HepG2 (cell line): ENCODE measurements around the gene ONECUT2. TPM values are rescaled to one million over a fixed set of nuclear protein-coding genes. Genes with fewer than 3 reads are reported as not detected.
A peak's percentile ranks its signal among the peaks of the same experiment; 100 is the strongest.

ENCODE experiments used
- ATAC-seq: fragments of 200-7000 bp; cut with Tn5 transposase; 3 replicates; pipeline ENCODE4 v1.9.1; 2020; ENCODE audit warnings: mild to moderate bottlenecking, moderate library complexity
- BruUV-seq: library from RNA; stranded (reverse); fragments of 400-500 nt; replicated peaks from 2 replicates; lab custom pipeline; 2021; lab: Mats Ljungman, UMichigan
- CTCF ChIA-PET: fragments of 300-600 bp; formaldehyde crosslinking; extraction: SDS; loops from one replicate; lab custom pipeline; 2021; ENCODE audit warnings: low total read pairs, inconsistent platforms, low intra/inter-chr PET ratio; lab: Yijun Ruan, JAX
- POLR2A ChIA-PET: fragments of 350-600 bp; sonication (Branson Sonifier 250); formaldehyde crosslinking; loops from one replicate; lab custom pipeline; 2020; ENCODE audit warnings: antibody characterized with exemption, inconsistent platforms; lab: Yijun Ruan, JAX
- DNase-seq: peaks from one replicate; pipeline ENCODE4 v3.0.0-alpha.2; 2015; ENCODE audit warnings: low spot score
- FAIRE-seq: peaks from 3 replicates; lab custom pipeline; 2011; peaks lifted over from hg19 to GRCh38; lab: Jason Lieb, UNC
- H2AFZ ChIP-seq: one replicate; pipeline ENCODE4 v1.6.1; 2011; ENCODE audit warnings: low read length, inconsistent platforms
- H3K27ac ChIP-seq: fragments of 300-600 bp; 3 replicates; pipeline ENCODE4 v1.8.0; 2011; ENCODE audit warnings: mixed run types, mild to moderate bottlenecking, mixed read lengths, low read length, inconsistent platforms; ENCODE audit not compliant: insufficient read depth; ENCODE audit errors: extremely low read length
- H3K27me3 ChIP-seq, 2 experiments: fragments of 200-600 bp in 1 of 2; 2 replicates in 1 of 2; 3 replicates in 1 of 2; pipeline versions ENCODE4 v1.6.0 to v1.8.0; 2011; ENCODE audit warnings: low read length in 2 of 2, mild to moderate bottlenecking in 2 of 2, moderate library complexity in 2 of 2, inconsistent platforms in 1 of 2; ENCODE audit not compliant: insufficient read depth in 2 of 2, control insufficient read depth in 1 of 2
- H3K36me3 ChIP-seq, 2 experiments: fragments of 200-600 bp in 1 of 2; replicated peaks in 1 of 2; 2 replicates in 1 of 2; 3 replicates in 1 of 2; pipeline versions ENCODE4 v1.5.1 to v1.8.0; 2011; ENCODE audit warnings: low read length in 2 of 2, inconsistent platforms in 1 of 2; ENCODE audit not compliant: insufficient read depth in 2 of 2, control insufficient read depth in 1 of 2
- H3K4me1 ChIP-seq: 2 replicates; pipeline ENCODE4 v1.5.1; 2012; ENCODE audit warnings: low read length, inconsistent platforms; ENCODE audit not compliant: insufficient read depth
- H3K4me2 ChIP-seq: 2 replicates; pipeline ENCODE4 v1.6.0; 2011; ENCODE audit warnings: low read depth, low read length, inconsistent platforms
- H3K4me3 ChIP-seq, 3 experiments: fragments of 200-600 bp in 1 of 3; sonication (generic), shearing (Covaris generic) in 1 of 3; replicated peaks in 1 of 3; 2 replicates each; pipeline ENCODE4 v1.5.1; 2011 to 2016; ENCODE audit warnings: low read length in 3 of 3, inconsistent platforms in 2 of 3, low read depth in 2 of 3, mild to moderate bottlenecking in 2 of 3, control low read depth in 1 of 3, mixed read lengths in 1 of 3; ENCODE audit not compliant: insufficient read depth in 1 of 3
- H3K79me2 ChIP-seq: one replicate; pipeline ENCODE4 v1.6.1; 2011; ENCODE audit warnings: low read length, inconsistent platforms; ENCODE audit not compliant: insufficient read depth
- H3K9ac ChIP-seq: 2 replicates; pipeline ENCODE4 v1.6.0; 2011; ENCODE audit warnings: mild to moderate bottlenecking, low read depth, low read length, inconsistent platforms; ENCODE audit not compliant: insufficient read depth
- H3K9me3 ChIP-seq: 2 replicates; pipeline ENCODE4 v1.5.1; 2012; ENCODE audit warnings: mild to moderate bottlenecking, low read length
- H4K20me1 ChIP-seq: 2 replicates; pipeline ENCODE4 v1.6.0; 2011; ENCODE audit warnings: inconsistent platforms, mild to moderate bottlenecking, low read length, moderate library complexity; ENCODE audit not compliant: insufficient read depth
- ERF ChIP-seq: IDR thresholded peaks from 2 replicates; pipeline ENCODE4 v1.6.1; 2018; ENCODE audit warnings: missing biosample characterization, missing genetic modification reagents
- FOXA3 ChIP-seq: IDR thresholded peaks from 2 replicates; pipeline ENCODE4 v1.6.1; 2016; ENCODE audit warnings: missing genetic modification reagents, missing compliant biosample characterization
- FOXP1 ChIP-seq, 2 experiments: fragments of 450-650 bp in 1 of 2; IDR thresholded peaks; 2 replicates each; pipeline ENCODE4 v1.6.1; 2017 to 2018; ENCODE audit warnings: antibody characterized with exemption in 1 of 2
- GATAD2A ChIP-seq: IDR thresholded peaks from 2 replicates; pipeline ENCODE4 v1.6.1; 2016
- HINFP ChIP-seq: sonication (generic); formaldehyde crosslinking; IDR thresholded peaks from 2 replicates; pipeline ENCODE4 v1.4.0; 2020; ENCODE audit warnings: low read depth, mild to moderate bottlenecking, missing genetic modification reagents
- KAT2B ChIP-seq: fragments of 150-350 bp; IDR thresholded peaks from 2 replicates; pipeline ENCODE4 v1.6.1; 2014; ENCODE audit warnings: low read depth, low read length, borderline replicate concordance
- MTA1 ChIP-seq: sonication (generic); formaldehyde crosslinking; IDR thresholded peaks from 2 replicates; pipeline ENCODE4 v1.4.0; 2020; ENCODE audit warnings: missing genetic modification reagents, mild to moderate bottlenecking, borderline replicate concordance
- REL ChIP-seq: sonication (generic); formaldehyde crosslinking; conservative IDR thresholded peaks from 2 replicates; pipeline ENCODE4 v1.8.0; 2022; ENCODE audit warnings: mild to moderate bottlenecking, missing genetic modification reagents, moderate library complexity
- TGIF2 ChIP-seq: IDR thresholded peaks from 2 replicates; pipeline ENCODE4 v1.6.1; 2016; ENCODE audit warnings: control low read depth, missing compliant biosample characterization
- TOE1 ChIP-seq: sonication (generic); formaldehyde crosslinking; IDR thresholded peaks from 2 replicates; pipeline ENCODE4 v1.4.0; 2020; ENCODE audit warnings: mild to moderate bottlenecking, missing genetic modification reagents
- ZBTB38 ChIP-seq: sonication (generic); formaldehyde crosslinking; IDR thresholded peaks from 2 replicates; pipeline ENCODE4 v1.5.1; 2020; ENCODE audit warnings: mild to moderate bottlenecking, missing genetic modification reagents
- ZNF530 ChIP-seq: sonication (generic); formaldehyde crosslinking; IDR thresholded peaks from 2 replicates; pipeline ENCODE4 v1.5.0; 2020; ENCODE audit warnings: low read depth, mild to moderate bottlenecking, missing genetic modification reagents
- ZNF709 ChIP-seq: sonication (generic); formaldehyde crosslinking; IDR thresholded peaks from 2 replicates; pipeline ENCODE4 v1.5.0; 2020; ENCODE audit warnings: mild to moderate bottlenecking, missing genetic modification reagents
- ZNF740 ChIP-seq: sonication (generic); formaldehyde crosslinking; IDR thresholded peaks from 2 replicates; pipeline ENCODE4 v1.4.0; 2020; ENCODE audit warnings: missing genetic modification reagents
- ZNF792 ChIP-seq: IDR thresholded peaks from 2 replicates; pipeline ENCODE4 v1.6.1; 2016
- ZNF800 ChIP-seq: sonication (generic); formaldehyde crosslinking; IDR thresholded peaks from 2 replicates; pipeline ENCODE4 v1.4.0; 2020; ENCODE audit warnings: missing genetic modification reagents
- WGBS: methylation state at CpG from one replicate; pipeline ENCODE4 v1.1.6; 2017; ENCODE audit warnings: low lambda C conversion rate; 5-methylcytosine and 5-hydroxymethylcytosine counted together
- in situ Hi-C: cut with HindIII; loops from 2 replicates; pipeline ENCODE4 v1.10.0; 2017; ENCODE audit warnings: low pct_unique_long_range_greater_than_20kb; ENCODE audit not compliant: extremely low pct_ligation_motif_present
- intact Hi-C: fragments of 100-400 bp; cut with micrococcal nuclease; formaldehyde crosslinking; loops from one replicate; pipeline ENCODE4 v1.10.0; 2022; ENCODE audit not compliant: unreplicated experiment
- polyA plus RNA-seq, 8 experiments: library from polyadenylated mRNA; depleted of rRNA in 3 of 8; stranded (reverse) in 7 of 8; unstranded in 1 of 8; fragments of >200 nt; fragmentation: Illumina TruSeq in 4 of 8; extraction: Trizol in 4 of 8; gene quantifications; 2 replicates each; pipeline versions ENCODE4 v1.2.1 to v1.2.3, GENCODE V29; 2011 to 2016; ENCODE audit warnings: low read depth in 4 of 8, missing spikeins in 1 of 8, mixed read lengths in 1 of 8; ENCODE audit not compliant: insufficient read depth in 1 of 8
- total RNA-seq, 5 experiments: library from RNA; depleted of rRNA; stranded (reverse); fragments of >200 nt; fragmentation: Illumina TruSeq; extraction: Trizol; gene quantifications; 2 replicates each; pipeline ENCODE4 v1.2.3, GENCODE V29; 2016; ENCODE audit warnings: low read depth in 1 of 5
- TF ChIP-seq, protein P1 (sequence below), 2 experiments: sonication (generic) in 1 of 2; formaldehyde crosslinking in 1 of 2; IDR thresholded peaks; 2 replicates each; pipeline versions ENCODE4 v1.4.0 to v1.6.1; 2018 to 2020; ENCODE audit warnings: missing genetic modification reagents in 2 of 2, borderline replicate concordance in 1 of 2, low read depth in 1 of 2, mild to moderate bottlenecking in 1 of 2, missing biosample characterization in 1 of 2
- TF ChIP-seq, protein P2 (sequence below): sonication (generic); formaldehyde crosslinking; IDR thresholded peaks from 2 replicates; pipeline ENCODE4 v1.4.0; 2020; ENCODE audit warnings: mild to moderate bottlenecking, missing genetic modification reagents, borderline replicate concordance

ONECUT2 gene
- total and polyA plus RNA-seq, 2 of the 13 experiments (the other 11 are each of a cell fraction or from before 2014, with no cell fraction given): 3.0 to 3.2 TPM

- no peaks in the 10 kb centered on the region for H3K27me3 ChIP-seq
- peaks cover 19% of the 10 kb centered on the region for H3K79me2 ChIP-seq
- H3K36me3 ChIP-seq: peaks cover 4 to 6% of the 10 kb centered on the region in 2 experiments; a peak in 1 of 5 replicates
- peaks cover 15% of the 10 kb centered on the region for H4K20me1 ChIP-seq
- WGBS: 68% methylated on average over 3 of the region's 3 CpGs
- H3K4me1 ChIP-seq: peaks cover 53% of the 10 kb centered on the region
- ATAC-seq: peak; percentile 24; the same call in 2 of the 3 replicates
- no peak overlapping the region; a peak in 1 of 6 replicates for H3K4me3 ChIP-seq
- ChIA-PET POLR2A (no interaction called here), CTCF (no interaction called here)
- no peak overlapping the region for H2AFZ ChIP-seq
- peak overlapping the region; percentile 71 for H3K27ac ChIP-seq
- in situ Hi-C loops (loop anchor here (10.0 kb wide), 2 partner anchors 580 to 700 kb away; no protein-coding TSS in a partner anchor), intact Hi-C loops (no loop called here)
- BruUV-seq: no TSS peak
- H3K4me2 ChIP-seq: peak overlapping the region; percentile 18
- H3K9ac ChIP-seq: no peak overlapping the region
- H3K9me3 ChIP-seq: no peaks in the 10 kb centered on the region
- no peak for DNase-seq
- no peak for FAIRE-seq
- no peak for TF ChIP-seq TOE1
- TF ChIP-seq ZNF530: no peak
- no peak for TF ChIP-seq ZNF800 (CRISPR knock-in tag)
- TF ChIP-seq HINFP (CRISPR knock-in tag): peak; percentile 90
- TF ChIP-seq, protein P1, sequence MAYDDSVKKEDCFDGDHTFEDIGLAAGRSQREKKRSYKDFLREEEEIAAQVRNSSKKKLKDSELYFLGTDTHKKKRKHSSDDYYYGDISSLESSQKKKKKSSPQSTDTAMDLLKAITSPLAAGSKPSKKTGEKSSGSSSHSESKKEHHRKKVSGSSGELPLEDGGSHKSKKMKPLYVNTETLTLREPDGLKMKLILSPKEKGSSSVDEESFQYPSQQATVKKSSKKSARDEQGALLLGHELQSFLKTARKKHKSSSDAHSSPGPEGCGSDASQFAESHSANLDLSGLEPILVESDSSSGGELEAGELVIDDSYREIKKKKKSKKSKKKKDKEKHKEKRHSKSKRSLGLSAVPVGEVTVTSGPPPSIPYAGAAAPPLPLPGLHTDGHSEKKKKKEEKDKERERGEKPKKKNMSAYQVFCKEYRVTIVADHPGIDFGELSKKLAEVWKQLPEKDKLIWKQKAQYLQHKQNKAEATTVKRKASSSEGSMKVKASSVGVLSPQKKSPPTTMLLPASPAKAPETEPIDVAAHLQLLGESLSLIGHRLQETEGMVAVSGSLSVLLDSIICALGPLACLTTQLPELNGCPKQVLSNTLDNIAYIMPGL (CRISPR knock-in tag; IDR thresholded peaks at IDR 0.05; ENCODE audit: borderline replicate concordance in 1 of 2, low read depth in 1 of 2): no peak
- TF ChIP-seq FOXA3 (CRISPR knock-in tag): peak; percentile 54; the same call in 1 of the 2 replicates
- TF ChIP-seq FOXP1 (IDR thresholded peaks at IDR 0.05): no peak
- peak; percentile 79 for TF ChIP-seq FOXP1 (CRISPR knock-in tag; IDR thresholded peaks at IDR 0.05)
- TF ChIP-seq ZNF709 (CRISPR knock-in tag): no peak
- TF ChIP-seq ZNF740 (CRISPR knock-in tag): no peak
- TF ChIP-seq GATAD2A (CRISPR knock-in tag): peak; percentile 69
- no peak for TF ChIP-seq REL (CRISPR knock-in tag)
- peak; percentile 58; the same call in 1 of the 2 replicates for TF ChIP-seq MTA1 (CRISPR knock-in tag)
- TF ChIP-seq ERF: no peak
- TF ChIP-seq ZNF792 (CRISPR knock-in tag): no peak
- no peak for TF ChIP-seq ZBTB38 (CRISPR knock-in tag)
- TF ChIP-seq TGIF2 (CRISPR knock-in tag): no peak
- peak; percentile 81 for TF ChIP-seq KAT2B
- TF ChIP-seq, protein P2, sequence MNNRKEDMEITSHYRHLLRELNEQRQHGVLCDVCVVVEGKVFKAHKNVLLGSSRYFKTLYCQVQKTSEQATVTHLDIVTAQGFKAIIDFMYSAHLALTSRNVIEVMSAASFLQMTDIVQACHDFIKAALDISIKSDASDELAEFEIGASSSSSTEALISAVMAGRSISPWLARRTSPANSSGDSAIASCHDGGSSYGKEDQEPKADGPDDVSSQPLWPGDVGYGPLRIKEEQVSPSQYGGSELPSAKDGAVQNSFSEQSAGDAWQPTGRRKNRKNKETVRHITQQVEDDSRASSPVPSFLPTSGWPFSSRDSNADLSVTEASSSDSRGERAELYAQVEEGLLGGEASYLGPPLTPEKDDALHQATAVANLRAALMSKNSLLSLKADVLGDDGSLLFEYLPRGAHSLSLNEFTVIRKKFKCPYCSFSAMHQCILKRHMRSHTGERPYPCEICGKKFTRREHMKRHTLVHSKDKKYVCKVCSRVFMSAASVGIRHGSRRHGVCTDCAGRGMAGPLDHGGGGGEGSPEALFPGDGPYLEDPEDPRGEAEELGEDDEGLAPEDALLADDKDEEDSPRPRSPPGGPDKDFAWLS (CRISPR knock-in tag): no peak
Observed at GRCh38 chr18:57444301-57444759, 9.2 kb downstream of the ONECUT2 start.
